Ovary (tissue), 9 donors: Measurements from ENCODE around the gene TRMT61A. TPM values are rescaled to one million over a fixed set of nuclear protein-coding genes. Genes with fewer than 3 reads are reported as not detected.

Source experiments
- DNase-seq, 5 donors: peaks; one replicate each; pipeline ENCODE4 v3.0.0-alpha.2; 2019 to 2020
- H3K27ac ChIP-seq, 2 donors: fragments of 200-600 bp; one replicate each; pipeline versions ENCODE4 v1.5.1 to v1.8.0; 2019 to 2022
- H3K27me3 ChIP-seq: fragments of 200-600 bp; one replicate; pipeline ENCODE4 v1.8.0; 2022
- H3K36me3 ChIP-seq: fragments of 200-600 bp; sonication (generic); one replicate; pipeline ENCODE4 v1.5.1; 2019
- H3K4me1 ChIP-seq: one replicate; pipeline ENCODE4 v1.8.1; 2013; ENCODE audit warnings: mild to moderate bottlenecking, moderate library complexity; ENCODE audit not compliant: insufficient read depth
- H3K4me3 ChIP-seq: fragments of 200-600 bp; sonication (generic); one replicate; pipeline ENCODE4 v1.5.1; 2017
- H3K9me3 ChIP-seq, 2 donors: fragments of 200-600 bp in 1 of 2; sonication (generic) in 1 of 2; one replicate each; pipeline versions ENCODE4 v1.5.1 to v1.8.1; 2013 to 2019; ENCODE audit warnings: mild to moderate bottlenecking in 1 of 2, moderate library complexity in 1 of 2
- EP300 ChIP-seq: sonication (generic); formaldehyde crosslinking; IDR thresholded peaks from one replicate; pipeline ENCODE4 v1.6.1; 2017; ENCODE audit warnings: antibody characterized with exemption
- POLR2A ChIP-seq: fragments of 450-650 bp; IDR thresholded peaks from one replicate; pipeline ENCODE4 v1.6.1; 2017; ENCODE audit warnings: antibody characterized with exemption, mild to moderate bottlenecking, moderate library complexity
- WGBS, 3 donors: extraction: QIAGEN DNeasy Blood & Tissue Kit in 1 of 3; methylation state at CpG; one replicate each; pipeline versions ENCODE4 v1.1.5 to v1.1.7; 2013 to 2017; 5-methylcytosine and 5-hydroxymethylcytosine counted together
- intact Hi-C, 4 donors: fragments of 100-400 bp; cut with DNase I; formaldehyde crosslinking; loops; one replicate each; pipeline versions ENCODE4 v1.11.0 to v1.15.1; 2022 to 2023
- polyA plus RNA-seq, 2 donors: library from polyadenylated mRNA; stranded (reverse); fragments of 200-250 nt in 1 of 2; fragments of 350-450 nt in 1 of 2; fragmentation: Illumina TruSeq in 1 of 2; extraction: RNeasy Lipid Tissue Mini Kit (QIAGEN cat#74804) in 1 of 2; gene quantifications; one replicate each; pipeline ENCODE4 v1.2.3, GENCODE V29; 2013 to 2014
- total RNA-seq, 7 donors: library from RNA; depleted of rRNA in 2 of 7; stranded (reverse); fragments of >200 nt in 2 of 7; fragmentation: NEBNext Ultra II Directional in 3 of 7; extraction: Animal tissue kit (Norgen Biotek cat#: 25700) in 3 of 7; gene quantifications; one replicate each; pipeline versions ENCODE4 v1.1.0 to v1.2.4, GENCODE V29; 2016 to 2023
- TF ChIP-seq, protein P1 (sequence below), 3 donors: fragments of 450-650 bp in 2 of 3; fragments of 200-600 bp in 1 of 3; IDR thresholded peaks; one replicate each; pipeline versions ENCODE4 v1.5.1 to v1.8.0; 2016 to 2022; ENCODE audit warnings: antibody characterized with exemption in 3 of 3, mild to moderate bottlenecking in 1 of 3
- donor health status: DM: no; HTN: no; CAD: no; lungs with moderate emphysema.
- donor health status: DM: no; HTN: no; CAD: no.
- donor health status: Bipolar disorder and iron deficiency.
- donor health status: DM: yes; HTN: yes; CAD: no.
- donor health status: DM: no; HTN: no; CAD: no.
- donor health status: DM: yes; HTN: yes; CAD: no.

The TRMT61A gene
- total and polyA plus RNA-seq, 9 donors, result 0.62 to 20.9 (median 12.8) TPM

DNA sequence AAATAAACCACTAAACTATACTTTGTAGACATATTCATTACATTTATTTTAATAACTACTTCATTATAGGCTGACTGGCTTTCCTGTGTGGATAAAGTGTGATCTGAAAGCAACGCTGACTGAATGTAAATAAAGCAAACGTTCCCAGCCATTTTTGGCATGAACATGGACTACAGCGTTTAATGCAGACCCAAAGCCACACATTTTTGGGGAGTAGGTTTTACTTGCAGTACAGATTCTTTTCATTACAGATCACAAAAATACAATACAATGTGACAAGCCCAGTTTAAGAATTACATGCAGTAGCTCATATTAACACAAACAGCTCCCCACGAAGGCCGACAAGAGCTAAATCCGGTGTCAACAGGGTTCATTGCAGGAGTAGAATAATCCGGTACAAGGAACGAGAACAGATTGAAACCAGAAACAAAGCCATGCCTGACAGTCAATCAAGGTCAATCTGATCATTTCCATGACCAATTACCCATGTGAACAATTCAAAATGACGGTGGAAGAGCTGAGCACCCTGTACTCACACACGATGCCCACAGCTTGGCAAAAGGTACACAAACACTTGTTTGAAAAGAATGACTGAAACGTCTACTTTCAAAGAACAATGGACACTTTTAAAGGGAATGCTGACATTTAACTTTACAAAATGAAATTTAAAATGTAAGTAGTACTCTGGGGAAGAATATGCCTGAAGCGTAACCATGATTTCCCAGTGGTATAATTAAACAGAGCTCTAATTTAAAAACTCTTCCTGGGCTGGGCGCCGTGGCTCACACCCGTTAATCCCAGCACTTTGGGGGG, 28.2 kb downstream of the TRMT61A start:
- no peak for DNase-seq
- TF ChIP-seq EP300 (no peak), POLR2A (no peak)
- TF ChIP-seq, protein P1, sequence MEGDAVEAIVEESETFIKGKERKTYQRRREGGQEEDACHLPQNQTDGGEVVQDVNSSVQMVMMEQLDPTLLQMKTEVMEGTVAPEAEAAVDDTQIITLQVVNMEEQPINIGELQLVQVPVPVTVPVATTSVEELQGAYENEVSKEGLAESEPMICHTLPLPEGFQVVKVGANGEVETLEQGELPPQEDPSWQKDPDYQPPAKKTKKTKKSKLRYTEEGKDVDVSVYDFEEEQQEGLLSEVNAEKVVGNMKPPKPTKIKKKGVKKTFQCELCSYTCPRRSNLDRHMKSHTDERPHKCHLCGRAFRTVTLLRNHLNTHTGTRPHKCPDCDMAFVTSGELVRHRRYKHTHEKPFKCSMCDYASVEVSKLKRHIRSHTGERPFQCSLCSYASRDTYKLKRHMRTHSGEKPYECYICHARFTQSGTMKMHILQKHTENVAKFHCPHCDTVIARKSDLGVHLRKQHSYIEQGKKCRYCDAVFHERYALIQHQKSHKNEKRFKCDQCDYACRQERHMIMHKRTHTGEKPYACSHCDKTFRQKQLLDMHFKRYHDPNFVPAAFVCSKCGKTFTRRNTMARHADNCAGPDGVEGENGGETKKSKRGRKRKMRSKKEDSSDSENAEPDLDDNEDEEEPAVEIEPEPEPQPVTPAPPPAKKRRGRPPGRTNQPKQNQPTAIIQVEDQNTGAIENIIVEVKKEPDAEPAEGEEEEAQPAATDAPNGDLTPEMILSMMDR (IDR thresholded peaks at IDR 0.05), result no peak
- 41 to 53% (median 48%) methylated on average over 15 of the region's 15 CpGs for WGBS, 3 donors
- no peak overlapping the region for H3K27ac ChIP-seq
- H3K4me3 ChIP-seq, result no peak overlapping the region
- intact Hi-C loops, result no loop called here
- H3K36me3 ChIP-seq, result no peaks in the 10 kb centered on the region
- H3K4me1 ChIP-seq, result peaks cover 6% of the 10 kb centered on the region
- no peaks in the 10 kb centered on the region for H3K27me3 ChIP-seq
- H3K9me3 ChIP-seq, result no peaks in the 10 kb centered on the region

DNA sequence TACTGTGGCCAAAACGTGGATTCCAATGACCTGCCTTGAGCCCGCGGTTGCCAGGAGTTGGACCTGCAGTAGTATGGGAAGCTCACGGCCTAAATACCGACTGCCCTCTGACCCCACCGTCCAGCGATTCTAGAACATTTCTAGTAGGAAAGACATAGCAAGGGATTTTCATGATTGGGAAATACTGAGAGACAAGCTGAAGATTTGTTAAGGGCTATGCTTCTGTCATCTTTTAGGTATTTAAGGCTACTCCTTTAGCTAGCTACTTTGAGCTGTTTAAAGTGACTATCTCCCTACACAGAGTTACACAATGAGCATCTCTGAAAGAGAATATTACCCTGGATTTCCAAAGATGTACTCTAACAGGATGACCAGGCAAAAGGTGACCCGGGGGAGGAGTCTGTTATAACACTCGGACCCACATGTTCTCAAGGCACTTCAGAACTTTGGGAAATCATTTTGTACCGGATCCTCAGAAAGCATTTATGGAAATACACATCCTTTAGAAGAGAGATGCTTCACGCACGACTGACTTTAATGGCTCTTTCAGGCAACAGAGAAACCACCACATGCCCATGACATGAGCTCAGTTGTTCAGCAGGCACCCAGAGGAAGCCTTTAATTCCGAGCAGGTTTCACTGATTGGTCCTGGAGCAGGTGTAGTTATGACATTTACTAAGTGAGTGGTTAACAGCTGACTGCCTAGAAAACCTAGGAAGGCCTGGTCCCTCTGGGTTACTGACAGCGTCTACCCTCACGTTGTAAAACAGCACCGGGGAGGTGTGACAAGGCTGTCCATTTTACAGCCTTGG, 29.3 kb downstream of the TRMT61A start:
- DNase-seq, result peak in 1 of 5 donors; percentile 29
- TF ChIP-seq, protein P1 (IDR thresholded peaks at IDR 0.05), result no peak
- TF ChIP-seq POLR2A (no peak), EP300 (no peak)
- Histone ChIP-seq H3K4me3 (no peak overlapping the region), H3K4me1 (peaks cover 6% of the 10 kb centered on the region), H3K9me3 (no peaks in the 10 kb centered on the region), H3K27me3 (no peaks in the 10 kb centered on the region), H3K36me3 (no peaks in the 10 kb centered on the region), H3K27ac (no peak overlapping the region)
- intact Hi-C loops, result no loop called here
- WGBS, 3 donors, result 65 to 70% (median 67%) methylated on average over 16 of the region's 16 CpGs

DNA sequence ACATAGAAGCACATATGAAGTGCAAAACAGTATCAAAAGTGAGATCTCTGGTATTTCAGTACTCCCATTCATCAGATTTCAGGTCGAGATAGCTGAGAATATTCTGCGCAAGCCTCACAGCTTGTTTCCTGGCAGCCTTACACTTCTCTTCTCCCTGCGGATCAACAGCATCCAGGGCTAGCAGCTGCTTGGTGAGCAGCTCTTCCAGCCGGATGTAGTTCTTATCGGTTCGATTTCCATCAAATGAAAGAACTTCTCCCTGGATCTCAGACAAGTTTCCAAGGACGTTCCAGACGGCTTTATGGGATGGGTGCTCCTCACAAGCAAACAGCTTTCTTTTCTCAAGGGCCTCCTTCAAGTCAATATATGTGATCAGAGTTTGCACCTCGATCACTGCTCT, 30.8 kb downstream of the TRMT61A start:
- no peak for TF ChIP-seq POLR2A
- no peak for TF ChIP-seq EP300
- no peaks in the 10 kb centered on the region for H3K9me3 ChIP-seq
- H3K4me1 ChIP-seq, result peaks cover 7% of the 10 kb centered on the region
- no peaks in the 10 kb centered on the region for H3K27me3 ChIP-seq
- H3K36me3 ChIP-seq, result no peaks in the 10 kb centered on the region
- no peak for DNase-seq
- H3K4me3 ChIP-seq, result no peak overlapping the region
- intact Hi-C loops, result loop anchor here in 1 of 4 donors (10.0 kb wide), 1 partner anchor 65 kb away; the partner anchor contains the start of gene KLC1
- H3K27ac ChIP-seq, result no peak overlapping the region
- 47 to 58% (median 54%) methylated on average over 9 of the region's 9 CpGs for WGBS, 3 donors

DNA sequence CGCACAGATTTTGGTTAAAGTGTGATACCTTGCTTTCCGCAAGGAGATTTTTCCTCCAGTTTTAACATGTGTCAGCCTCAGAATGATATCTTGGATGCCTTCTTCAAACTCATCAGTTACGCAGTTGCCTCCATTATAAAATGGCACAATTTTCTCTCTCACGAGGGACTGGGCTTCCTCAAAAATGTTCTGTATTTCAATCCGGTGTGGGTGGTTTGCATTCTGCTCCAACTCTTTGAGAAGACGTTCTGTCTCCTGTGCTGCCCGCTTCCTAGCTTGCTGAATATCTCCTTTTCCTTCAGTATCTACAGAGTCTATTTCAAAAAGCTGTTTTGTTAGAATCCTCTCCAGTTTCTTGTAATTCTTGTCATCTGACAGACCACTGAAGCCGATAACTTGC, 31.7 kb downstream of the TRMT61A start:
- Histone ChIP-seq H3K4me3 (no peak overlapping the region), H3K27me3 (no peaks in the 10 kb centered on the region), H3K27ac (no peak overlapping the region), H3K4me1 (peaks cover 9% of the 10 kb centered on the region), H3K36me3 (no peaks in the 10 kb centered on the region), H3K9me3 (no peaks in the 10 kb centered on the region)
- 77 to 79% (median 77%) methylated on average over 8 of the region's 8 CpGs for WGBS, 3 donors
- intact Hi-C loops, result loop anchor here in 1 of 4 donors (10.0 kb wide), 1 partner anchor 64 kb away; the partner anchor contains the start of gene KLC1
- no peak for TF ChIP-seq EP300
- TF ChIP-seq, protein P1 (IDR thresholded peaks at IDR 0.05), result no peak
- TF ChIP-seq POLR2A, result no peak
- DNase-seq, result no peak
